ENCODE data around the gene DNAJB11. TPM values are rescaled to one million over a fixed set of nuclear protein-coding genes. Genes with fewer than 3 reads are reported as not detected.
"Not testable (repeated sequence)": the region's sequence is repeated elsewhere in the genome, so short reads cannot be mapped to it uniquely, and the experiment has no call there.

Gene DNAJB11
- total and polyA plus RNA-seq, 2 donors from 2014 or later: 45.0 to 46.4 TPM

DNA sequence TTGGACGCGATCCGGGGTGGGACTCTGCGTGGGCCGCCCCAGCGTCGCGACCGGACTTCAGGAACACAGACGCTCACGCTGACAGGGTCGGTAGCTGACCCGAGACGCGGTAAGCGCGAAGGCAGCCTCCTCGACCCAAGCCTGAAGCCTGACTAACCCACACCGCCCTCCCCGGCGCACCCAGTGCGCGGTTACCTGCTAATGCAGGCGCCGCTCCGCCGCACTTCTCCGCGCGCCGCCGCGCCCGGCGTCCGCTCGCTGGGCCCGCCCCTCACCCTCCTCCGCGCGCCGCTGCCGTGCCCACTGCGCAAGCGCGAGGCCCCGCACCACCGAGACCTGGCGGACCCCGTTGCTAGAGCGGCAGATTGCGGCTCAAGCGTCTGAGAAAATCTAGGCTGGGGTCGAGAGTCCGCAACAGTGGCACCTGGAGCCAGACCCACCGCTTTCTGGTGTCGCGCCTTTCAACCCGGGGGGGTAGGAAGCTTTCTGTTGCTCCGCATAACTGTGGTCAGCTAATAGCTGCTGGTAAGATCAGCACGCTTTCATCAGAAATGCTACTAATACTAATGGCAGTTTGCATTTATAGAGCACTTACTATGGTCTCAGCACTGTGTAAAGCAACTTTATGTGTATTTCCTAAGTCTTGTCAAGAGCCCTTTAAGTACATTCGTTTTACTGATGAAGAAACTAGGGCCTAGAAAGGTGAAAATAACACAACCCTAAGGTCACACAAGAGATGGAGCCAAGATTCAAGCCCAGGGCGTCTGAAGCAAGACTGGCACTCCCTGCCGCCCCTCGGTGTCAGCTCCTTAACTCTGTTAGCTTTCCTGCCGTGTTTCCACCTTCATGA, 3.2 kb upstream of the DNAJB11 start, which contains the start of gene TBCCD1:
TSS of gene TBCCD1 (minus strand) at position 268 of the 850 bp plus-strand sequence. CDS start 3,010 bp downstream, outside the sequence.
- no peaks in the 10 kb centered on the region for H3K36me3 ChIP-seq (ENCODE audit: control insufficient read depth in 2 of 3, insufficient read depth in 3 of 3, low read length in 3 of 3)
- H3K4me1 ChIP-seq (ENCODE audit: control insufficient read depth in 2 of 3, insufficient read depth in 2 of 3, low read depth in 1 of 3, low read length in 3 of 3): peaks cover 0 to 17% (median 0%) of the 10 kb centered on the region in 3 donors
- peak within 1 kb of the TSS; percentile 78 to 87 (median 84) for H3K9ac ChIP-seq (ENCODE audit: low read length in 3 of 3)
- TF ChIP-seq, protein P1, sequence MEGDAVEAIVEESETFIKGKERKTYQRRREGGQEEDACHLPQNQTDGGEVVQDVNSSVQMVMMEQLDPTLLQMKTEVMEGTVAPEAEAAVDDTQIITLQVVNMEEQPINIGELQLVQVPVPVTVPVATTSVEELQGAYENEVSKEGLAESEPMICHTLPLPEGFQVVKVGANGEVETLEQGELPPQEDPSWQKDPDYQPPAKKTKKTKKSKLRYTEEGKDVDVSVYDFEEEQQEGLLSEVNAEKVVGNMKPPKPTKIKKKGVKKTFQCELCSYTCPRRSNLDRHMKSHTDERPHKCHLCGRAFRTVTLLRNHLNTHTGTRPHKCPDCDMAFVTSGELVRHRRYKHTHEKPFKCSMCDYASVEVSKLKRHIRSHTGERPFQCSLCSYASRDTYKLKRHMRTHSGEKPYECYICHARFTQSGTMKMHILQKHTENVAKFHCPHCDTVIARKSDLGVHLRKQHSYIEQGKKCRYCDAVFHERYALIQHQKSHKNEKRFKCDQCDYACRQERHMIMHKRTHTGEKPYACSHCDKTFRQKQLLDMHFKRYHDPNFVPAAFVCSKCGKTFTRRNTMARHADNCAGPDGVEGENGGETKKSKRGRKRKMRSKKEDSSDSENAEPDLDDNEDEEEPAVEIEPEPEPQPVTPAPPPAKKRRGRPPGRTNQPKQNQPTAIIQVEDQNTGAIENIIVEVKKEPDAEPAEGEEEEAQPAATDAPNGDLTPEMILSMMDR (IDR thresholded peaks at IDR 0.05; ENCODE audit: borderline replicate concordance, extremely low read depth, insufficient read depth): no peak
- DNase-seq (peak; percentile 95 to 97 (median 96)), FAIRE-seq (no peak)
- no peaks in the 10 kb centered on the region for H3K27me3 ChIP-seq (ENCODE audit: control insufficient read depth, insufficient read depth, low read length)
- intact Hi-C loops (cut with DNase I): no loop called here
- peak within 1 kb of the TSS; percentile 79 to 93 (median 86) for H3K4me3 ChIP-seq (ENCODE audit: low read length in 3 of 3)
- peak within 1 kb of the TSS; percentile 61 to 85 for H3K27ac ChIP-seq (ENCODE audit: low read depth in 2 of 2, low read length in 2 of 2)
- H3K9me3 ChIP-seq (ENCODE audit: control insufficient read depth in 2 of 3, insufficient read depth in 1 of 3, low read length in 3 of 3): no peaks in the 10 kb centered on the region

DNA sequence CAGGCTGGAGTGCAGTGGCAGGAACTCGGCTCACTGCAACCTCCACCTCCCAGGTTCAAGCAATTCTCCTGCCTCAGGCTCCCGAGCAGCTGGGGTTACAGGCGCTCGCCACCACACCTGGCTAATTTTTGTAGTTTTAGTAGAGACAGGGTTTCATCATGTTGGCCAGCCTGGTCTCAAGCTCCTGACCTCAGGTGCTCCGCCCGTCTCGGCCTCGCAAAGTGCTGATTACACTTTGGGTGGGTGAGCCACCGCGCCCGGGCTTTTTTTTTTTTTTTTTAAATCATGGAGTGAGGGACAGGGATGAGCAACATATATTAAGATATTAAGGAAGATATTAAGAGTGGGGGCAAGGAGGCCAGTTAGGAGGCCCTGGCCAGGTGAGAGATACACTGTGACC, 1.2 kb upstream of the DNAJB11 start:
- H3K9me3 ChIP-seq (ENCODE audit: control insufficient read depth in 2 of 3, insufficient read depth in 1 of 3, low read length in 3 of 3); intact Hi-C loops (cut with DNase I); H3K27ac ChIP-seq (ENCODE audit: low read depth in 2 of 2, low read length in 2 of 2); H3K36me3 ChIP-seq (ENCODE audit: control insufficient read depth in 2 of 3, insufficient read depth in 3 of 3, low read length in 3 of 3); FAIRE-seq; H3K4me3 ChIP-seq (ENCODE audit: low read length in 3 of 3); H3K27me3 ChIP-seq (ENCODE audit: control insufficient read depth, insufficient read depth, low read length): not testable (repeated sequence)
- Histone ChIP-seq H3K9ac (ENCODE audit: low read length in 3 of 3) (peak overlapping the region in 1 of 3 donors; percentile 99), H3K4me1 (ENCODE audit: control insufficient read depth in 2 of 3, insufficient read depth in 2 of 3, low read depth in 1 of 3, low read length in 3 of 3) (peaks cover 0 to 17% (median 0%) of the 10 kb centered on the region in 3 donors)
- DNase-seq: peak in 1 of 5 donors; percentile 52

DNA sequence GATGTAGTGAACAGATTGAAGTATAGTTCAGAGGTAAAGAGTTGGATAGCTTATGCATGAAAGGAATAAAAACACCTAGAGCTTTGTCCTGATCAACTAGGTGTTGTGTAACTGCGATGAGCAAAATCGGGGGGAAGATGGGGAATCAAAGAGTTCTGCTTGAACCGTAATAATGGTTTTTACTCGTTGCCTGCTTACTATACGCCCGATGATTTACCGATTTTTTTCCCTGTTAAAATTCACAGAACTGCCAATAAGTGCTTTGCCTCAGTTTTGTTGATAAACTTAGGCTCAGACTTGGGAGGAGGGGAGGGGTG, 783 bp upstream of the DNAJB11 start:
- no peaks in the 10 kb centered on the region for H3K9me3 ChIP-seq (ENCODE audit: control insufficient read depth in 2 of 3, insufficient read depth in 1 of 3, low read length in 3 of 3)
- DNase-seq (peak in 1 of 5 donors; percentile 5), FAIRE-seq (no peak)
- H3K36me3 ChIP-seq (ENCODE audit: control insufficient read depth in 2 of 3, insufficient read depth in 3 of 3, low read length in 3 of 3): peaks cover 0 to 4% (median 2%) of the 10 kb centered on the region in 3 donors
- no peaks in the 10 kb centered on the region for H3K27me3 ChIP-seq (ENCODE audit: control insufficient read depth, insufficient read depth, low read length)
- TF ChIP-seq, protein P1 (IDR thresholded peaks at IDR 0.05; ENCODE audit: borderline replicate concordance, extremely low read depth, insufficient read depth): no peak
- peak overlapping the region; percentile 52 to 56 for H3K27ac ChIP-seq (ENCODE audit: low read depth in 2 of 2, low read length in 2 of 2)
- intact Hi-C loops (cut with DNase I): no loop called here
- peaks cover 0 to 17% (median 0%) of the 10 kb centered on the region in 3 donors for H3K4me1 ChIP-seq (ENCODE audit: control insufficient read depth in 2 of 3, insufficient read depth in 2 of 3, low read depth in 1 of 3, low read length in 3 of 3)
- H3K9ac ChIP-seq (ENCODE audit: low read length in 3 of 3): peak overlapping the region; percentile 5 to 99 (median 70)
- peak overlapping the region; percentile 77 to 98 (median 90) for H3K4me3 ChIP-seq (ENCODE audit: low read length in 3 of 3)

DNA sequence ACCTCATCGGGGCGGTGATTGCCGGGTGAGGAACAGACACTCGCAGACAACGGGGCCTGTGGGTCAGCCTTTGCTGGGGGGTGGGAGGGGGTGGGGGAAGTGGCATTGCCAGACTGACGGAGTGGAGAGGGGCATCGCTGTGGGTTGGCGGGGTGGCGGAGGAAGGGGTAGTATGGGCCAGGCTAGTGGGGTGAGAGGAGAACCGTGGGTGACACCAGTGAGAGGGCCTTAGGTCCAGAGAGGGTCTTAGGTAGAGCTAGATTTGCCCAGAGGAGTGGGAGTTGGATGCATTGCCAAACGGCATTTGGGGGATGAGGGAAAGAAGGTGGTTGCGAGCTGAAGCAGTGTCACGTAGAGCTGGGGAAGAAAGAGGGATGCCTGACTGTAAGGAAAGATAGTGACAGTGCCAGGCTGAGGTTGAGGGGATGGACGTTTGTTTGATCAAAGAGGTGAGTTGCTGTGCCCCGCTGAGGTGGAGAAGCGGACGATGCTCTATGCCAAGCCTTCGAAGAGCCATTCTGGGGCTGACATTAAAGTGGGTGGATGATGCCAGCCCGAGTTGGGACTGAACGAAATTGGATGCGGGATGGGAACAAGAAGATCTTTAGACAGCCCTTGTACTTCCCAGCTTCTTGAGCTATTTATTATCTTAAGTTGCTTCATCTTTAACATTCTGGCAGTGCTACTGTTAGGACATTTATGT, 572 bp downstream of the DNAJB11 start:
- Histone ChIP-seq H3K27ac (ENCODE audit: low read depth in 2 of 2, low read length in 2 of 2) (peak overlapping the region; percentile 80 to 89), H3K27me3 (ENCODE audit: control insufficient read depth, insufficient read depth, low read length) (no peaks in the 10 kb centered on the region), H3K4me1 (ENCODE audit: control insufficient read depth in 2 of 3, insufficient read depth in 2 of 3, low read depth in 1 of 3, low read length in 3 of 3) (peaks cover 0 to 17% (median 0%) of the 10 kb centered on the region in 3 donors), H3K9ac (ENCODE audit: low read length in 3 of 3) (peak overlapping the region; percentile 20 to 87 (median 73)), H3K9me3 (ENCODE audit: control insufficient read depth in 2 of 3, insufficient read depth in 1 of 3, low read length in 3 of 3) (no peaks in the 10 kb centered on the region), H3K36me3 (ENCODE audit: control insufficient read depth in 2 of 3, insufficient read depth in 3 of 3, low read length in 3 of 3) (peaks cover 0 to 10% (median 8%) of the 10 kb centered on the region in 3 donors), H3K4me3 (ENCODE audit: low read length in 3 of 3) (peak overlapping the region; percentile 75 to 98 (median 91))
- TF ChIP-seq, protein P1 (IDR thresholded peaks at IDR 0.05; ENCODE audit: borderline replicate concordance, extremely low read depth, insufficient read depth): no peak
- FAIRE-seq (no peak), DNase-seq (no peak)
- intact Hi-C loops (cut with DNase I): no loop called here

Measured in kidney (tissue), 14 donors.